GM19324 (cell line): ENCODE data around the gene SRGN.

Source experiments
- ATAC-seq: cut with Tn5 transposase; IDR thresholded peaks from one replicate; pipeline ENCODE4 v1.9.1; 2021; ENCODE audit warnings: mild to moderate bottlenecking, moderate library complexity; ENCODE audit not compliant: unreplicated experiment, low FRiP score

Gene SRGN

GRCh38 chr10:69060127-69060798 lies 27.6 kb upstream of the SRGN start:
- ATAC-seq = no peak

GRCh38 chr10:69061305-69062161 lies 26.4 kb upstream of the SRGN start:
- no peak for ATAC-seq

GRCh38 chr10:69062901-69063300 lies 25.0 kb upstream of the SRGN start:
- no peak for ATAC-seq

GRCh38 chr10:69064762-69065328 lies 23.1 kb upstream of the SRGN start:
- ATAC-seq = no peak

GRCh38 chr10:69065406-69066361 lies 22.2 kb upstream of the SRGN start:
- no peak for ATAC-seq

- ATAC-seq = no peak
Measured at GRCh38 chr10:69067189-69067588, 20.7 kb upstream of the SRGN start.

- no peak for ATAC-seq
Measured at GRCh38 chr10:69068549-69068948, 19.4 kb upstream of the SRGN start.

GRCh38 chr10:69069090-69070042 lies 18.5 kb upstream of the SRGN start:
- no peak for ATAC-seq

- ATAC-seq = no peak
Measured at GRCh38 chr10:69070951-69071350, 17.0 kb upstream of the SRGN start.

- ATAC-seq = no peak
Measured at GRCh38 chr10:69071610-69072009, 16.3 kb upstream of the SRGN start.

GRCh38 chr10:69073026-69073425 lies 14.9 kb upstream of the SRGN start:
- no peak for ATAC-seq

- ATAC-seq = no peak
Measured at GRCh38 chr10:69073736-69074364, 14.1 kb upstream of the SRGN start.

- no peak for ATAC-seq
Measured at GRCh38 chr10:69074532-69074931, 13.4 kb upstream of the SRGN start.

- no peak for ATAC-seq
Measured at GRCh38 chr10:69075431-69075830, 12.5 kb upstream of the SRGN start.

GRCh38 chr10:69078311-69078710 lies 9.6 kb upstream of the SRGN start:
- no peak for ATAC-seq

- ATAC-seq = no peak
Measured at GRCh38 chr10:69080226-69080625, 7.7 kb upstream of the SRGN start.

- no peak for ATAC-seq
Measured at GRCh38 chr10:69086001-69086509, 1.8 kb upstream of the SRGN start.

GRCh38 chr10:69088471-69088769 lies 517 bp downstream of the SRGN start:
- no peak for ATAC-seq
